Fibroblast of skin of right biceps (primary cell): ENCODE measurements around the gene CCDC154.
"Not testable (repeated sequence)": the region's sequence is repeated elsewhere in the genome, so short reads cannot be mapped to it uniquely, and the experiment has no call there.

Source experiments
- DNase-seq: peaks from one replicate; pipeline ENCODE4 v3.0.0-alpha.2; 2013

Gene CCDC154

GRCh38 chr16:1472974-1473373, 28.6 kb upstream of the CCDC154 start:
- DNase-seq: no peak

GRCh38 chr16:1471569-1472194, 27.3 kb upstream of the CCDC154 start:
- no peak for DNase-seq

GRCh38 chr16:1470481-1471251, 26.3 kb upstream of the CCDC154 start:
- no peak for DNase-seq

GRCh38 chr16:1469693-1470201, 25.4 kb upstream of the CCDC154 start:
- DNase-seq: no peak

GRCh38 chr16:1469141-1469540, 24.8 kb upstream of the CCDC154 start:
- not testable (repeated sequence) for DNase-seq

- no peak for DNase-seq
These were observed 24.1 kb upstream of the CCDC154 start for GRCh38 chr16:1468426-1468810.

GRCh38 chr16:1466968-1467521, 22.7 kb upstream of the CCDC154 start:
- DNase-seq: no peak

- DNase-seq: no peak
These were observed 21.7 kb upstream of the CCDC154 start for GRCh38 chr16:1466054-1466453.

- DNase-seq: no peak
These were observed 21.2 kb upstream of the CCDC154 start for GRCh38 chr16:1465567-1465915.

- no peak for DNase-seq
These were observed 20.7 kb upstream of the CCDC154 start for GRCh38 chr16:1464894-1465566.

GRCh38 chr16:1464196-1464893, 20.0 kb upstream of the CCDC154 start:
- DNase-seq: no peak

- no peak for DNase-seq
These were observed 16.8 kb upstream of the CCDC154 start for GRCh38 chr16:1461146-1461545.

- no peak for DNase-seq
These were observed 16.3 kb upstream of the CCDC154 start for GRCh38 chr16:1460602-1461138.

- no peak for DNase-seq
These were observed 15.6 kb upstream of the CCDC154 start for GRCh38 chr16:1459967-1460366.

GRCh38 chr16:1458977-1459341, 14.6 kb upstream of the CCDC154 start:
- no peak for DNase-seq

- peak; percentile 45 for DNase-seq
These were observed 14.1 kb upstream of the CCDC154 start for GRCh38 chr16:1458336-1458976.

GRCh38 chr16:1457489-1458245, 13.3 kb upstream of the CCDC154 start:
- no peak for DNase-seq

- DNase-seq: no peak
These were observed 12.6 kb upstream of the CCDC154 start for GRCh38 chr16:1456951-1457350.

- no peak for DNase-seq
These were observed 11.1 kb upstream of the CCDC154 start for GRCh38 chr16:1455190-1456171.

- no peak for DNase-seq
These were observed 10.2 kb upstream of the CCDC154 start for GRCh38 chr16:1454561-1454960.
